HT1080 (cell line): Measurements from ENCODE around the gene COG5. TPM values are rescaled to one million over a fixed set of nuclear protein-coding genes. Genes with fewer than 3 reads are reported as not detected.
"Not testable (repeated sequence)": the region's sequence is repeated elsewhere in the genome, so short reads cannot be mapped to it uniquely, and the experiment has no call there.

Experiments
- DNase-seq: peaks from one replicate; pipeline ENCODE4 v3.0.0-alpha.2; 2015; ENCODE audit warnings: low read depth
- total RNA-seq: library from RNA; depleted of rRNA; stranded (reverse); fragments of >200 nt; shearing (Covaris generic); gene quantifications from 2 replicates; pipeline ENCODE4 v1.2.3, GENCODE V29; 2014

The COG5 gene
- total RNA-seq, 1 experiment from 2014 or later = 28.2 TPM

DNA sequence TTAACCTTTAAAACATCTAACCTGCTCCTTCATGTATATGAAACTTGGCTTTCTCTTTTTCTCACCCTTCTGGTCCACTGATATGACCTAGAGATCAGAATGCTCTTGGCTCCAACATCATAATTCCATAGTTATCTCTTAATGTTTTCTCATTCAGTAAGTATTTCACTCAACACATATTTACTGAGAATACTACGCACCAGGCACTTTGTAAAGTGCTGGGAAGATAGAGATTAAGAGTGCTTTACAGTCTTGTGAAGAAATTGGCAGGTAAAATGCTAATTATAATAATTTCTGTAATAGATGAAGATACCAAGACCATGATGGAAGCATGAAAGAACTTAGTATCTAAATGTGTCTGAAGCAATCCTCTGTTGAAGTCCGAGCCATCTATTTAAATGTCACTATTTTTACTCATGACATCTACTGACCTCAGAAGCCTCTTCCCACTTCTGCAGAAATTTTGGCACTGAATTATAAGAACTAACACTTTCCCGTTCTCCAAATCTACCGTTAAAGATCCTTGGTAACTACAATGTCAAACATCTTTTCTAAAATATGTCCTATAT lies 278.7 kb downstream of the COG5 start:
- no peak for DNase-seq

DNA sequence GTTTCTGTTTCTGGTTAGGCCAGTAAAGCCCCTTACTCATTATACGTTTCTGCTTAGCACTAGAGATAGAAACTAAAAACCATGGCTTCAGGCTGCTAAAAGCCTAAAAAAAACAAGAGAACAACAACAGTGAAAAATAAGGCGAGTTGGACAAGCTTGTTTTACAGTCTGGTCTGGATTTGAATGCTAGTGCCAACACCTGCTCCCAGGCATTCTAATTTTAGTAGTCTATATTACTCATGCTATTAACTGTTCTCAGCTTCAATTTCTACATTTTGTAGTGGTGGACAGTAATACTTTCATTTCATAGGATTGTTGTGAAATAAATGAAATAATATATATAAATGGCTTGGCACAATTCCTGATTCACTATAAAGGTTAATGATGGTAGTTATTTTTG lies 286.4 kb downstream of the COG5 start:
- DNase-seq = no peak

DNA sequence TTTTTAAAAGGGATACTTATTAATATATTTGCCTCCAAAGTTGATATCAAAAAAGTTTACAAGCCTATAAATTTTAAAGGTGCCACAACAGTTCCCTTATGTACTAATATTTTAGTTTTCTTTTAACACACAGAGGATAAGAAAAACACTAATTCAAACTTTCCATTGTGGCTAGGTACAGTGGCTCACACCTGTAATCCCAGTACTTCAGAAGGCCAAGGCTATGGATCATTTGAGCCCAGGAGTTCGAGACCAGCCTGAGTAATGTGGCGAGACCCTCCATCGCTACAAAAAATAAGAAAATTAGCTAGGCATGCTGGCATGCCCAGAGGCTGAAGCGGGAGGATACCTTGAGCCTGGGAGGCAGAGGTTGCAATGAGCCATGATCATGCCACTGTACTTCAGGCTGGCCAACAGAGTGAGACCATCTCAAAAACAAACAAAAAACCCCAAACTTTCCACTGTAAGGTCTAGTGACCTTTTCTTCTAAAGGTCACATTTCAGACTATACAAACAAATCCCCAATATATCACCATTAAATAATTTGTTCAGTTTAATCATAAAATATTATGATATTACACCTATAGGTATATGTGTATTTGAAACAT lies 287.4 kb downstream of the COG5 start:
- no peak for DNase-seq

DNA sequence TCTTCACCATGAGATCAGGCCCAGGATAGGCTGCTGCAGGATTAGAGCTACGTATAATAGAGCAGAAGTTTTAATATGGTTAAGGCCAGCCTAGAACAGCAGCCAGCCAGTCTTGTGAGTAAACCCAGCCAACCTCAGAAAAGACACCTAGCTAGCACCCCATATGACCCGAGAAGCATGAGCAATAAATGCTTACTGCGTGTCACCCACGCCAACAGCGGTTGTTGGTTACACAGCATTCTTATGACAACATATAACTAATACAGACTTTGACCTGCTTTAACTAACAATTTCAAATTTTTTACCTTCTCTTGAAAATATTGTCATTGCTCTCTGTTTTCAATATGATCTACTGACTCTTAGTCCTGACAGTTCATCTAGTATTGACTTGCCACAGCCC lies 289.2 kb downstream of the COG5 start:
- no peak for DNase-seq

DNA sequence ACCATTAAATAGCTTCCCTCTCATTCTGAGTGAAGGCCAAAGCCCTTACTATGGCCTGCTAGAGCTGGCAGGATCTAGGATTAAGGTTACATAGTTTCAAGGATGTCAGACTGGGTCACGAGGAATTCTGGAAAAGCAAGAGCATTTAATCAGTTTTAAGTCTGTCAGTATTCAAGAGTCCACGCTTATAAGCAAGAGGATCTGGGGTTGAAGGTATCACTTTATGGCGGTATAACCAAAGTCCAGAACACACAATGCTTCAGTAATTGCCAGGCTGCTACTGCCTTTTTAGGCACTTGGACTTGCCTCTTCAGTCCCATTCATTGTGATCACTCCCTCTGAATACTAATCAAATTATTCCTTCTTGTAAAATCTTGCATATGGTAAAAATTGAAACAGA lies 293.9 kb downstream of the COG5 start:
- DNase-seq = no peak

DNA sequence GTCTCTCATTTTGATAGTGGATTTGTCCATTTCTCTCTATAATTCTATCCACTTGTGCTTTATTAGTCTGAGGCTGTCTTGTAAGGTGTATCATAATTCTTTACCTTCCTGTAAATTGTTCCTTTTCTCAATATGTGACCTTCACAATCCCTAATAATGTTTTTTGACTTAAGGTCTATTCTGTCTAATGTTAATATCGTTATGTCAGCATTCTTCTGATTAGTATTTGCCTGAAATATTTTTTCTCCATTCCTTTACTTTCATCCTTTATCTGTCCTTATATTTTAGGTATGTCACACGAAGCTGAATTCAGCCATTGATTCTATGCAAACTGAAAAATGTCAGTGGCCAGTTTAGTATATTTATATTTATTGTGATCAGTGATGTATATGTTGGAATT lies 295.1 kb downstream of the COG5 start:
- no peak for DNase-seq

DNA sequence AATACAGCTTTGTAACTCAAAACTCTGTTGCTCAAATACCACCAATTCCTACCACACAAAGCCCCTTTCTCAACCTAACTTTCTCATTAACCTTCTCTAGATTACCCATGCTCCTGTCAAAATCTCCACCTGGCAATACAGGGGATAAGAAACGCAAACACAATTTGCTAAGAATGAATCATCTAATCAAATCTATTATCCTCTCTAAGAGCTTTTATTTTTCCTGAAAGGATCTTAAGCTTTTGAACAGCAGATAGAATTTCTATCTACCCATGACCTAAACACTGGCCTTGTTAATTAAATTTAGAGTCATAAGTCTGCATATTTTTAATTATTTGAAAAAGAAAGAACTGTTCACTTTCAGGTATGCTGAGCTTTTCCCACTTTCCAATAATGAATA lies 296.6 kb downstream of the COG5 start:
- DNase-seq = no peak

DNA sequence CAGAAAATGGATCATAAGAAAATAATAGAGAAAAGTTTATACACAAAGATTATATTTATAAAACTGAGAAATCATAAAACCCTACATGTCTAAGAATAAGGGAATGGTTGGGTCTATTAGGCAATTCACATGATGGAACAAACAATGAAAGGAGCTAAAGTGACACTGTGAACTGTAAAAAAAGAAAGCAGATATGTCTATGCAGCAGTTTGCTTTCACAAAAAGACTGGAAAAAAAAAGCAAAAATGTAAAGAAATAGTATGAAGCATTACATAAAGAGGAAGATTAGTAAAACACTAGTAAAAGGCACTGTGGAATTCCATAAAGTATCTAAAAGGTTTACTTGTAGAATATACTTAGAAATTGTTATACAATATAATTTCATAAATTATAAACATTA lies 299.0 kb downstream of the COG5 start:
- DNase-seq = no peak

DNA sequence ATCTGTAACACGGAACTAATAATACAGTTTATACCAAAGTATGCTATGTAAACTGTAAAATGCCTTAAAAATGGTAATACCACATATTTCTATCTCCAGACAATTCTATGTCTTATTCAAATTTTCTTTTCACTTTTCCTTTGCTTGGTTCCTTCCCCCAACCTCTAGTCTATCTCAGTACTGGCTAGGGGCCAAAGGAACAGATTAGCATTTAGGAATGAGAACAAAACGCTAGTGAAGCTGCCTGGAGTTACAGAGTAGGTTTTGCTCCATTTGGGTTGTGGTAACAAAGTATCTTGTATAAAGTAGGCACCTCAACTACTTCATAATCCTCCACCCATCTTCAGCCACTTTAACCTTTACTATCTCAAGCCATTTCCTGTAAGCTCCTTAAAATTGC lies 300.9 kb downstream of the COG5 start:
- DNase-seq = no peak

DNA sequence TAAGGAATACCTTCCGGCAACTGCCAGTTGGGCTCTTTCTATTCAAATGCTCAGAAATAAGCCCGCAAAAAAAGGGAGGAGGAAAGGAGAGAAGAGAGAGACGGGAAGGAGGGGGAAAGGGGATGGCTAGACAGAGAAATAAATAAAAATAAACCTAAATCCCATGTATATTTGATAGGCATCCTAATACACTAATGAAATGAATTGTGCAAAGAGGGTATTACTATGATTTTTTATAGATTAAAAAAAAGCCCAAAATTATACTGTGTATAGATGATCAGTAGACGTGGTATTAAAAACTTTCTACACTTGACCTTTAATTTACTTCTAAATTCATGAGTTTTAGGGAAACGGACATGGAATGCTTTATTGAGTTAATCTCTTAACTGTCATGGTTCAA lies 305.0 kb downstream of the COG5 start:
- no peak for DNase-seq

DNA sequence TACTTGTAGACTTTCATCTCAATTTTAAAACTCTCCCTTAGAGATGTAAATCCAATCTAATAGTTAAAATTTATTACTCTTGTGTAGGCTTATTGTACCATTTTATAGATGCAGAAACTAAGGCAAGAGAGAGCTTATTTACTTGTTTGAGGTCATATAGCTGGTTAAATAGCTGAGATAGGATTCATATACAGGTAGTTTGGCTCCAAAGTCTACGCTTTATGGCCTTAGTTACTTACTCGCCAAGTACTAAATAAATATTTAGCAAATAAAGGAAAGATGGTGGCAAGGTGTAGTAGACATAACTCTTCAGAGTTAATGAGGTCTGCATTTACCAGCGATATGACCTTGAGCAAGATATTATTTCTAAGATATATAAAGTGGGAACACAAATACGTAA lies 308.1 kb downstream of the COG5 start:
- DNase-seq = no peak

DNA sequence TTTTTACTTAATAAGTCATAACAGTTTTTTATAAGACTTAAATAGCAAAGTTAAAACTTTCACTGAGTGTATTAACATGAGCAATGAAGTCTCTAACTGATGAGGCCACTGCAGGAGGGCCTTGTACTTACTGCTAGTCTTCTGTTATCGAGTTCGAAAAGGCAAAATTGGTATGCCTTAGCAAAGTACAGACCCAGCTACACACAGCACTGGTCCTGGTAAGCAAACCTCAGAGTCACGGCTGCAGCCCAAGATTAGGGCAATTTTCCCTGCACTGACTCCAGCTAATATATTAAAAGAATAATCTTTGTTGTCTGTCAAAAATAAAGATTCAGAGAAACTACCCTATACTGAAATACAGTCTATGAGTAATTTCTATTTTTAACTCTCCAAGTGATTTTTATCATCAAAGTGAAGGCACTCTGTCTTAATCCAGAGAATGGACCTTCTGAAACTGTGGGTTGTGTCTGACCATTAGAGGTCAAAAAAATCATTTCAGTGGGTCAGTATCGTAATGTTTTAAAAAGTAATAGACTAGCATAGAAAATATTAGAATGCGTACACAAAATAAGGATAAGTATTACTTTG lies 309.2 kb downstream of the COG5 start:
- no peak for DNase-seq

DNA sequence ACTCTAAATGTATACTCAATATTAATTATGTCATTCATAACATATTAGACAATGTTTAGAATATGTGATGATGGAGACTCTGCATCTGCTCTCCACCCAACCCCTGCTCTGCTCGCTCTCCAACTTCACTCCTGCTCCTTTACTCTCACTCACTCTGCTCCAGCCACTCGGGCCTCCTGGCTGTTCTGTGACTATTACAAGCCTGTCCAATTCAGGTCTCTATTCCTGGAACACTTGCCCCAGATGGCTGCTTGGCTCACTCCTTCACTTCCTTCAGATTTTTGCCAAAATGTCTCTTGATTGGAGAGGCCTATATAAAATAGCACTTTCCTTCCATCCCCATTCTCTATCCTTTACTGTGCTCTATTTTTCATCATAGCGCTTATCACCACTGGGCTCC lies 310.1 kb downstream of the COG5 start:
- DNase-seq = no peak

DNA sequence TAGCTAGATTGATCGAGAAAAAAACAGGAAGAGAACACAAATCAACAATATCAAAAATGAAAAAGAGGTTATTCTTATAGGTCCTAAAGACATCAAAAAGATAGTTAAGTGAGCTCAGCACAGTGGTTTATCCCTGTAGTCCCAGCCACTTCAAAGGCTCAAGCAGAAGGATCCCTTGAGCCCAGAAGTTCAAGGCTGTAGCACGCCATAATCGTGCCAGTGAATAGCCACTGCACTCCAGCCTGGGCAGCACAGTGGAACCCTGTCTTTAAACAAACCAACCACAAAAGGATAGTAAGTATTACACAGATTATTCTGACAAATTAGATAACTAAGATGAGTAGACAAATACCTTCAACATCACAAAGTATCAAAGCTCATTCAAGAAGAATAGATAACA lies 311.8 kb downstream of the COG5 start:
- DNase-seq = no peak

DNA sequence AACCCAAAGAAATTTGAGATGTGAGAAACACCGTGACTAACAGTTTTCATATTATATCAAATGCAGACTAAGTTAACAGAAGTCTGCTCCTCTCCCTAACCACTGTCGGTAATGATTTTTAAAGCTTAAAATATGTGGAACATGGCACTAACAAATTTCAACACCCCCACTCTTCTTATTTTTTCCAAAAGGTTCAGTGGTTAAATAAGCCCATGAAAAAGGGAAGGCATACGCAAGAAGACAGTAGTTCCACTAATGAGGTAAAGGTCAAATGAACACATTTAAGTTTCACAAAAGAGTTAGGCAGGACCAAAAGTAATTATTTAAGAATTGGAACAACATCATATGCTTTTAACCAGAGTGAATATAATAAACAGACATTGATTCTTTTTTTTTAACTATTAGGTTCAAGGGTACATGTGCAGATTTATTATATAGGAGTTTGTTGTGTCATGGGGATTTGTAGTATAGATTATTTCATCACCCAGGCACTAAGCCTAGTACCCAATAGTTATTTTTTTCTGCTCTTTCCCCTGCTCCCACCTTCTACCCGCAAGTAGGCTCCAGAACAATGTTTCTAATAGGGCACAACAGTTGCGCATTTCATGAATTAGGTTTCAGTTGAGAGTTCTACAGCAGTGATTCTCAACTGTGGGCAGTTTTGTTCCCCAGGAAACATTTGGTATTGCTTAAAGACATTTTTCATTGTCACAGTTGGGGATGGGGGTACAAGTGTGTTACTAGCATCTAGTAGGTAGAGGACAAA lies 315.0 kb downstream of the COG5 start:
- DNase-seq = no peak

DNA sequence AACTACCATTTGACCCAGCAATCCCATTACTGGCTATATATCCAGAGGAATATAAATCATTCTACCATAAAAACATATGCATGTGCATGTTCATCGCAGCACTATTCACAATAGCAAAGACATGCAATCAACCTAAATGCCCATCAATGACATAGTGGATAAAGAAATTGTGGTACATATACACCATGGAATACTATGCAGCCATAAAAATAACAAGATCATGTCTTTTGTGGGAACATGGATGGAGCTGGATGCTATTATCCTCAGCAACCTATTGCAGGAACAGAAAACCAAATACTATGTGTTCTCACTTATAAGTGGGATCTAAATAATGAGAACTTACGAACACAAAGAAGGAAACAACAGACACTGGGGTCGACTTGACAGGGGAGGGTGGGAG lies 316.9 kb downstream of the COG5 start:
- DNase-seq = not testable (repeated sequence)

DNA sequence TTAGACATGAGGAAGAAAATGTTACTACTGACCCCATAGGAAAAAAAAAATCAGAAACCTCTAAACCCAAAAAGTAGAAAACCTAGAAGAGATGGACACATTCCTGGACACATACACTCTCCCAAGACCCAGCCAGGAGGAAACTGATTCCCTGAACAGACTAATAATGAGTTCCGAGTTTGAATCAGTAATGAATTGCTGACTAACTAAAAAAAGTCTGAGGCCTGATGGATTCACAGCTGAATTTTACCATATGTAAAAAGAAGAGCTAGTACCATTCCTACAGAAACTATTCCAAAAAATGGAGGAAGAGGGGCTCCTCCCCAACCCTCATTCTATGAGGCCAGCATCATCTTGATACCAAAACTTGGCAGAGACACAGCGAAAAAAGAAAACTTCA lies 319.1 kb downstream of the COG5 start:
- no peak for DNase-seq

DNA sequence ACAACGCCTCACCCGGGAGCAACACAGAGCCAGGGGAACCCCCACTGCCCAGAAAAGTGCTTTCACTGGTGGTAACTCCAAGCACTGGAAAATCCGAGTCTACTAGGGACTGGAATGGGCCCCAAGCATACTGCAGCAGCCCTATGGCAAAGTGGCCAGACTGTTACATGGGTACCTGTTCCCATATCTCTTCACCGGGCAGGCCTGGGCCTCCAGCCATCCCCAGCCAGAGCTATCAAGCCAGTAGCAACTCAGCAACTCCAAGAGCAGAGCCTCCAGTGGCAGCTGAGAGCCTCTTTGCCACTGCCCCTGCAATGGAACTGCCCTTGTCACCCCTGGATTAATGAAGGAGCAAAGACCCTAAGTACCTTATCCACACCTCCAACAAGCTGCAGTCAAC lies 321.5 kb downstream of the COG5 start:
- DNase-seq = no peak

DNA sequence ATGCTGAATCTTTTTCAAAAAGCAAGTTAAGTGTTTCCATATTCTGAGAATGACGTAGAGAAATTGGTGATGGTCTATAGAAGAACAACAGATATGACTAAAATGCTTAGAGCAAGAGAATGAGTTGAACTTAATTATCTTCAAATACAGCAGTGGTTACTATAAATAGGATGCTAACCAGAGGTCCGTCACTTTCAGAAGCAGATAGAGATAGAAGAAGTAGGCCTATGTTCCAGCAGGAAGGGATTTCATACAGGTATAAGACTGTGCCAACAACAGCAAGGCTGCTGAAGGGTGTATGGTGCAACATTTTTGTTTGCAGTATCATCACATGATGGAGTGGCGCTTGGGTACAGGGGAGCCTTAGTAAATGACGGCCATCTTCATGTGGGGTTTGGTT lies 326.3 kb downstream of the COG5 start:
- DNase-seq = no peak

DNA sequence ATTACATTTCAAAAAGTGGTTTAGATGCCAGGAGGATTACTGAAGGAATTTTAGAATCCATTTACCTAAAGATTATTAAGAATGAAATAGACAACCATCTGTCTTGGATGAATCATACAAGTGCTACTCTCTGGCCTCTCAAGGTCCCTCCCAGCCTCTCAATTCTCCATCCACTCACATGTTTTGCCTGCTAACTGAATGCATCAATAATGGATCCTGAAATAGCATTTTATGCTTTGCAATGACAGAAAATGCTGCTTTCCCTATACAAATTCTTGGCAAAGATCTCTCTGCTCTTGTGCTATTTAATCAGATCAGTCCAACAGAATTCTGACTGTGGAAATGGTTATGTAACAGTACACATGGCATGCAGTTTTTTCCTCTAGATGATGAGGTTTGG lies 326.9 kb downstream of the COG5 start:
- DNase-seq = no peak

DNA sequence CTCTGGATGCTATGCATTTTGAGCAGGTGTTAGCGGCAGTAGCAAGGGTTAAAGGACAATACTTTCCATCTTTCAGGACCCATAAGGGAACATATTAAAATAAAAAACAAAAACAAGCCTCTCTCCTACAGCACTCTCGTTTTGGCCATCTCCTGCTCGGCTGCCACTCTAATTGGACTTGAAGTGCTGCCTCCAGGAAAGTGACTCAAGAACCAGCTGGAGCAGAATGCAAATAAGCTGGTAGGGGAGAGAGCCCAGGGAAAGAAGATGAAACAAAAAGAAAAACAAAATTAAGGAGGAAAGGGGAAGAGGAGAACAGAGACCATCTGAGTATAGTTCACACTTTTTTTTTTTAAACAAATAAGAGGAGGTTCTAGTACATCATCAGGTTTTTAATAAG lies 329.3 kb downstream of the COG5 start:
- DNase-seq = no peak

DNA sequence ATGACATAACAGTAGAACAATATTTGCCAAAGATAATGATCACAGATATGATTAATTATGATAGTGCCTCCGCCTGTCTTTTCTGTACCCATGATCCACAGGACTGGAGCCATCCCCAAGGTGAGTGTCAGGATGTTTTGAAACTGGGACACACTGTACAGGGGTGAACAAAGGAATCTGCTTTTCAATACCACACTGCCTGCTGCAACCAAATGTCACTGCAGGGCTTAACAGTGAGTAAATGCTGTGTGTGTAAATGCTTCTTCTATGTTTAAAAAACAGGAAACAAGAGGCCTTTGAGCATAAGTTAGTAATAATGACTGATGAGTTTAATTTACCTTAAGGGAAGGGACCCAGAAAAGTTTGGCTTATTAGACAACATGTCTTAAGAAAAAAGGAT lies 329.7 kb downstream of the COG5 start:
- no peak for DNase-seq

DNA sequence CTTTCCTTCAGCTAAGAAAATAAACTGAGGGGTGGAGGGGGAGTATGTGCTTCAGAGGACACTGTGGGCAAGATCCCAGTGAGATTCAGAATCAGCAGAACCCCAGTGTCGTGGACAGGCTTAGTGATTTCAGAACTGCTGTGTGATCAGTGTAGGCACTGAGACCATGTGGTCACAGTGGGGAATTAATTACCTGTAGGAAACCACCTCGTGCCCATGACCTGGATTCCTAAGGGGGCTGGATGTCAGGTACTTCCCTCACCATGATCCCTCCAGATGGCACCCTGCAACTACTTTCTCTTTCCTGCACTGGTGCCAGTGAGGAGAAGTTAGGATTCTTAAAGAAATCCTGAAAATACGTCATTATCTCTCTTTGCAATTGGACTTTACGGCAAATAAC lies 330.5 kb downstream of the COG5 start:
- DNase-seq = no peak
